Erythroblast (primary cell): ENCODE measurements around the gene MCTP1.

ENCODE experiments used
- GATA1 ChIP-seq: IDR thresholded peaks from 2 replicates; pipeline ENCODE4 v1.6.1; 2011; ENCODE audit warnings: low read depth, mild to moderate bottlenecking, control low read depth, low read length, moderate library complexity
- POLR2A ChIP-seq: IDR thresholded peaks from 2 replicates; pipeline ENCODE4 v1.6.1; 2011; ENCODE audit warnings: mild to moderate bottlenecking, low read length

GRCh38 chr5:94802450-94802849 is 482.4 kb downstream of the MCTP1 start:
- TF ChIP-seq POLR2A, result no peak
- no peak for TF ChIP-seq GATA1
